SK-N-SH (cell line): ENCODE measurements around the gene LRP1. TPM values are rescaled to one million over a fixed set of nuclear protein-coding genes. Genes with fewer than 3 reads are reported as not detected.

ENCODE experiments used
- CTCF ChIA-PET: fragments of 300-600, 350-600 bp; formaldehyde crosslinking; extraction: SDS; loops from one replicate; lab custom pipeline; 2021; lab: Yijun Ruan, JAX
- POLR2A ChIA-PET: fragments of 350-600 bp; sonication (Branson Sonifier 250); formaldehyde crosslinking; extraction: SDS; loops from one replicate; lab custom pipeline; 2020; ENCODE audit warnings: antibody characterized with exemption, inconsistent platforms; lab: Yijun Ruan, JAX
- DNase-seq: peaks from one replicate; pipeline ENCODE4 v3.0.0; 2012
- H2AFZ ChIP-seq: fragments of 200-600 bp; sonication (generic); 2 replicates; pipeline ENCODE4 v1.8.1; 2016; ENCODE audit warnings: antibody characterized with exemption, mild to moderate bottlenecking, low read depth
- H3F3A ChIP-seq: fragments of 200-600 bp; sonication (generic); replicated peaks from 2 replicates; pipeline ENCODE3; 2016; ENCODE audit warnings: antibody characterized with exemption, mild to moderate bottlenecking; ENCODE audit not compliant: insufficient read depth
- H3K27ac ChIP-seq, 2 experiments: fragments of 200-500 bp in 1 of 2; fragments of 200-600 bp in 1 of 2; sonication (Bioruptor generic) in 1 of 2; sonication (generic), shearing (Covaris generic) in 1 of 2; 2 replicates each; pipeline versions ENCODE4 v1.5.1 to v1.6.1; 2014 to 2016; ENCODE audit warnings: low read depth in 2 of 2, inconsistent platforms in 1 of 2, low read length in 1 of 2, mild to moderate bottlenecking in 1 of 2, mixed read lengths in 1 of 2
- H3K27me3 ChIP-seq: fragments of 200-600 bp; sonication (generic), shearing (Covaris generic); 2 replicates; pipeline ENCODE4 v1.6.1; 2016; ENCODE audit warnings: mixed run types; ENCODE audit not compliant: insufficient read depth
- H3K36me3 ChIP-seq, 2 experiments: fragments of 200-500 bp in 1 of 2; fragments of 200-600 bp in 1 of 2; sonication (Bioruptor generic) in 1 of 2; sonication (generic) in 1 of 2; replicated peaks in 1 of 2; 2 replicates each; pipeline versions ENCODE3 to v1.5.1; 2014 to 2016; ENCODE audit warnings: low read length in 1 of 2, mild to moderate bottlenecking in 1 of 2; ENCODE audit not compliant: insufficient read depth in 2 of 2, control insufficient read depth in 1 of 2
- H3K4me1 ChIP-seq, 2 experiments: fragments of 200-500 bp in 1 of 2; fragments of 200-600 bp in 1 of 2; sonication (Bioruptor generic) in 1 of 2; sonication (generic), shearing (Covaris generic) in 1 of 2; 2 replicates each; pipeline versions ENCODE4 v1.5.1 to v1.6.1; 2014 to 2016; ENCODE audit warnings: low read depth in 1 of 2, low read length in 1 of 2, mixed run types in 1 of 2; ENCODE audit not compliant: insufficient read depth in 2 of 2, control insufficient read depth in 1 of 2
- H3K4me2 ChIP-seq: fragments of 200-600 bp; sonication (generic), shearing (Covaris generic); 2 replicates; pipeline ENCODE4 v1.6.1; 2017; ENCODE audit warnings: mixed run types
- H3K4me3 ChIP-seq, 2 experiments: fragments of 200-500 bp in 1 of 2; fragments of 200-600 bp in 1 of 2; sonication (Bioruptor generic) in 1 of 2; sonication (generic), shearing (Covaris generic) in 1 of 2; 2 replicates each; pipeline versions ENCODE4 v1.5.1 to v1.8.1; 2014 to 2016; ENCODE audit warnings: low read depth in 2 of 2, inconsistent platforms in 1 of 2, low read length in 1 of 2, mild to moderate bottlenecking in 1 of 2, mixed read lengths in 1 of 2, moderate library complexity in 1 of 2
- H3K79me2 ChIP-seq: fragments of 200-600 bp; sonication (generic); 2 replicates; pipeline ENCODE4 v1.8.1; 2017; ENCODE audit warnings: mild to moderate bottlenecking; ENCODE audit not compliant: insufficient read depth
- H3K9ac ChIP-seq: fragments of 200-600 bp; sonication (generic); 2 replicates; pipeline ENCODE4 v1.6.1; 2017; ENCODE audit warnings: mixed run types
- H3K9me2 ChIP-seq: fragments of 200-600 bp; sonication (generic); 2 replicates; pipeline ENCODE4 v1.6.1; 2017; ENCODE audit warnings: mixed run types
- H3K9me3 ChIP-seq: fragments of 200-600 bp; sonication (generic); 2 replicates; pipeline ENCODE4 v1.6.1; 2017; ENCODE audit warnings: mixed run types, mild to moderate bottlenecking, moderate library complexity
- H4K20me1 ChIP-seq: fragments of 200-600 bp; sonication (generic); 2 replicates; pipeline ENCODE4 v1.6.1; 2017; ENCODE audit warnings: mild to moderate bottlenecking, mixed run types; ENCODE audit not compliant: insufficient read depth
- CTCF ChIP-seq: fragments of 200-600 bp; sonication (generic); IDR thresholded peaks from 2 replicates; pipeline ENCODE4 v1.6.1; 2017; ENCODE audit warnings: antibody characterized with exemption, mild to moderate bottlenecking, moderate library complexity
- RCOR1 ChIP-seq: fragments of 150-350 bp; IDR thresholded peaks from 2 replicates; pipeline ENCODE4 v1.6.1; 2017; ENCODE audit warnings: antibody characterized with exemption, low read length
- RXRA ChIP-seq: IDR thresholded peaks from 2 replicates; pipeline ENCODE4 v1.4.0; 2012; ENCODE audit warnings: low read depth, mild to moderate bottlenecking, borderline replicate concordance
- TCF12 ChIP-seq: IDR thresholded peaks from 2 replicates; pipeline ENCODE4 v1.4.0; 2012
- YY1 ChIP-seq: IDR thresholded peaks from 2 replicates; pipeline ENCODE4 v1.4.0; 2012; ENCODE audit warnings: low read depth, mild to moderate bottlenecking
- WGBS: methylation state at CpG from one replicate; pipeline ENCODE4 v1.1.6; 2017; ENCODE audit warnings: low lambda C conversion rate; 5-methylcytosine and 5-hydroxymethylcytosine counted together
- polyA plus RNA-seq, 3 experiments: library from polyadenylated mRNA; depleted of rRNA; stranded (reverse); fragments of >200 nt; gene quantifications; 2 replicates each; pipeline ENCODE4 v1.2.3, GENCODE V29; 2012
- TF ChIP-seq, protein P1 (sequence below): fragments of 150-350 bp; IDR thresholded peaks from 2 replicates; pipeline ENCODE4 v1.6.1; 2017; ENCODE audit warnings: antibody characterized with exemption, low read length, low read depth, borderline replicate concordance
- TF ChIP-seq, protein P2 (sequence below): IDR thresholded peaks from 2 replicates; pipeline ENCODE4 v1.6.1; 2012; ENCODE audit warnings: mild to moderate bottlenecking, low read depth, low read length, moderate library complexity

Gene LRP1
- polyA plus RNA-seq, 1 of the 3 experiments (the other 2 are of a cell fraction), result 55.0 TPM

DNA sequence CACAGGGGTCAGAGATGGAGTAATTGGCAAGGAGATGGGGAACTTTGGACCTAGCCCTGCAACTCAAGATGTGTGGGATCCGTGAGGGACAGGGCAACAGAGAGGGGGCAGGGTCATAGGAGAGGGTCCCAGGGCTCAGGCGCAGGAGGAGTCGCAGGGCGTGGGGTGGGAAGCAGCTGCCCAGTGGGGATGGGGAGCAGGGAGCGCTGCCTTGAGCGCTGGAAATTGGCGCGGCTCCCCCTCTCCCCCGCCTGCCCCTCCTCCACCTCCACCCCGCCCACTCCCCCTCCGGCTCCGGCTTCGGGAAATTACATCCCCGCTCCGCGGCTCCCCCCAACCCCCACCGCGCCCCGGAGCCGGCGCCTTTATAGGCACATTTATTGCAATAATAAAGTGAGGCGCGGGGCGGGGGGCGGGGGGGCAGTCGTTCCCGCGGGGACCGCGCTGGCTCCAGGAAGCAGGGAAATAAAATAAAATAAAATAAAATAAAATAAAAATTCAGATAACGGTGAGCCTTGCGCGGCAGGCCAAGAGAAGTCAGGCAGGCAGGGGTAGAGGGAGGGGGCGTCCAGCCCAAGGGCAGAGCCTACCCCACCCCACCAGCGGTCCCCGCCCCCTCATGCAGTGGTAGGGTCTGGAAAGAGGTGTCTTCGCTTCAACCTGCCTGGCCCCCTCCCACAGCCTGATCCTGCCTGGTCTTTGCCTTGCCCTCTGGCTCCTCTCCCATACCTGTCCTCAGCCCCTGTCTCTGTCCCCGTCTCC, 91.9 kb downstream of the LRP1 start (continued):
- no peak for TF ChIP-seq CTCF
- no peak for TF ChIP-seq RCOR1
- TF ChIP-seq, protein P1, sequence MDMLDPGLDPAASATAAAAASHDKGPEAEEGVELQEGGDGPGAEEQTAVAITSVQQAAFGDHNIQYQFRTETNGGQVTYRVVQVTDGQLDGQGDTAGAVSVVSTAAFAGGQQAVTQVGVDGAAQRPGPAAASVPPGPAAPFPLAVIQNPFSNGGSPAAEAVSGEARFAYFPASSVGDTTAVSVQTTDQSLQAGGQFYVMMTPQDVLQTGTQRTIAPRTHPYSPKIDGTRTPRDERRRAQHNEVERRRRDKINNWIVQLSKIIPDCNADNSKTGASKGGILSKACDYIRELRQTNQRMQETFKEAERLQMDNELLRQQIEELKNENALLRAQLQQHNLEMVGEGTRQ, result no peak

DNA sequence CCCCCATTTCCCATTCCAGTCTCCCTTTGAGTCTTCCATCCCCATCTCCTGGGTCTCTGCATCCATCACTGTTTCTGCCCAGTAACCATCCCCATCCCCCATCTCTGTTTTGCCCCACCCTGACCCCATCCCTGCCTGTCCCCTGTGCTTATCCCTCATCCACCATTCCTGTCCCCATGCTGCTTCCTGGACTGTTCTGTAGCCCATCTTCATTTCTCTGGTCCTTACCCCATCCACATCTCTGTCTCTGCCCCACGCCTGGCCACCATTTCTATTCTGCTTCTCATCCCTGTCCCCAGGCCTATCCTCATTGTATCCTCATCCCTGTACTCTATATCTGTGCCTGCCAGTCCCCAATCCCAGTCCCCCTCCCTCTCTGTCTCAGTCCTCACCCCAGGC, 92.5 kb downstream of the LRP1 start:
- Histone ChIP-seq H3K79me2 (no peaks in the 10 kb centered on the region), H3K9me3 (no peaks in the 10 kb centered on the region), H4K20me1 (no peaks in the 10 kb centered on the region), H3K9ac (no peak overlapping the region), H2AFZ (no peak overlapping the region), H3K27ac (no peak overlapping the region), H3K36me3 (no peaks in the 10 kb centered on the region), H3F3A (no peaks in the 10 kb centered on the region), H3K4me1 (peaks cover 0 to 19% of the 10 kb centered on the region in 2 experiments; a peak in 1 of 4 replicates), H3K9me2 (no peaks in the 10 kb centered on the region), H3K4me3 (no peak overlapping the region), H3K4me2 (no peak overlapping the region), H3K27me3 (peaks cover 42% of the 10 kb centered on the region)
- no peak for DNase-seq
- 74% methylated on average over 1 of the region's 1 CpG for WGBS
- TF ChIP-seq YY1 (no peak), RXRA (no peak), TCF12 (no peak), CTCF (no peak)
- TF ChIP-seq, protein P2, sequence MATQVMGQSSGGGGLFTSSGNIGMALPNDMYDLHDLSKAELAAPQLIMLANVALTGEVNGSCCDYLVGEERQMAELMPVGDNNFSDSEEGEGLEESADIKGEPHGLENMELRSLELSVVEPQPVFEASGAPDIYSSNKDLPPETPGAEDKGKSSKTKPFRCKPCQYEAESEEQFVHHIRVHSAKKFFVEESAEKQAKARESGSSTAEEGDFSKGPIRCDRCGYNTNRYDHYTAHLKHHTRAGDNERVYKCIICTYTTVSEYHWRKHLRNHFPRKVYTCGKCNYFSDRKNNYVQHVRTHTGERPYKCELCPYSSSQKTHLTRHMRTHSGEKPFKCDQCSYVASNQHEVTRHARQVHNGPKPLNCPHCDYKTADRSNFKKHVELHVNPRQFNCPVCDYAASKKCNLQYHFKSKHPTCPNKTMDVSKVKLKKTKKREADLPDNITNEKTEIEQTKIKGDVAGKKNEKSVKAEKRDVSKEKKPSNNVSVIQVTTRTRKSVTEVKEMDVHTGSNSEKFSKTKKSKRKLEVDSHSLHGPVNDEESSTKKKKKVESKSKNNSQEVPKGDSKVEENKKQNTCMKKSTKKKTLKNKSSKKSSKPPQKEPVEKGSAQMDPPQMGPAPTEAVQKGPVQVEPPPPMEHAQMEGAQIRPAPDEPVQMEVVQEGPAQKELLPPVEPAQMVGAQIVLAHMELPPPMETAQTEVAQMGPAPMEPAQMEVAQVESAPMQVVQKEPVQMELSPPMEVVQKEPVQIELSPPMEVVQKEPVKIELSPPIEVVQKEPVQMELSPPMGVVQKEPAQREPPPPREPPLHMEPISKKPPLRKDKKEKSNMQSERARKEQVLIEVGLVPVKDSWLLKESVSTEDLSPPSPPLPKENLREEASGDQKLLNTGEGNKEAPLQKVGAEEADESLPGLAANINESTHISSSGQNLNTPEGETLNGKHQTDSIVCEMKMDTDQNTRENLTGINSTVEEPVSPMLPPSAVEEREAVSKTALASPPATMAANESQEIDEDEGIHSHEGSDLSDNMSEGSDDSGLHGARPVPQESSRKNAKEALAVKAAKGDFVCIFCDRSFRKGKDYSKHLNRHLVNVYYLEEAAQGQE, result no peak
- CTCF ChIA-PET, result interaction anchor here (13.3 kb wide), 1 partner anchor 20 kb away, joined by 271 read pairs; a partner anchor contains a TSS
- POLR2A ChIA-PET, result no interaction called here
